Activated CD4-positive, alpha-beta T cell treated with anti-CD3 and anti-CD28 coated beads, Interleukin-2, amount 50 U/mL, for 1 hour (primary cell): ENCODE results near the gene CEP44.
"Not testable (repeated sequence)": the region's sequence is repeated elsewhere in the genome, so short reads cannot be mapped to it uniquely, and the experiment has no call there.

Source experiments
- DNase-seq: peaks from one replicate; pipeline ENCODE4 v3.0.0-alpha.2; 2020

CEP44 gene

GRCh38 chr4:174279433-174280155 is 4.1 kb upstream of the CEP44 start:
- no peak for DNase-seq

- no peak for DNase-seq
These were observed 2.5 kb upstream of the CEP44 start for GRCh38 chr4:174281182-174281737.

GRCh38 chr4:174281901-174282300 is 1.8 kb upstream of the CEP44 start:
- no peak for DNase-seq

- DNase-seq: peak; percentile 64
These were observed 740 bp upstream of the CEP44 start for GRCh38 chr4:174282836-174283506.

DNA sequence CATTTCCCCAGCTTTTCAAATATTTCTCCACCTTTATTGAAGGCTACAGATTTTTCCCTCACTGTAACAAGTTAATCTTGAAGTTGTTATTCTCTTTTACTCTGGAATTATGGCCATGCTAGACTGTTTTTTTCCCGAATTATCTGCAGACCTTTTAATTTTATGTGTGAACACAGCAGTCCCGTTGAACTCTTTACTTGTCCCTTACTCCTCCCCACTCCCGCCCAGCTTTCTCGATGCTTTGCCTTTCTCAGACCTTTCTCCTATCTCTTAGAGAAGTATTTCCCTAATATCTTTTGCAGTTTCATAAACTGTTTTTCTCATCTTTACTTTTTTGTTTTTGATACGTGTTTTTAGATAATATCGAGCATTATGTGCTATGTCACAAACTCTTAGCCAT is 776 bp downstream of the CEP44 start:
- DNase-seq: no peak

- no peak for DNase-seq
These were observed 3.2 kb downstream of the CEP44 start for GRCh38 chr4:174286870-174287269.

GRCh38 chr4:174292473-174292872 is 8.8 kb downstream of the CEP44 start:
- DNase-seq: no peak

GRCh38 chr4:174294641-174295040 is 10.9 kb downstream of the CEP44 start:
- DNase-seq: not testable (repeated sequence)

DNA sequence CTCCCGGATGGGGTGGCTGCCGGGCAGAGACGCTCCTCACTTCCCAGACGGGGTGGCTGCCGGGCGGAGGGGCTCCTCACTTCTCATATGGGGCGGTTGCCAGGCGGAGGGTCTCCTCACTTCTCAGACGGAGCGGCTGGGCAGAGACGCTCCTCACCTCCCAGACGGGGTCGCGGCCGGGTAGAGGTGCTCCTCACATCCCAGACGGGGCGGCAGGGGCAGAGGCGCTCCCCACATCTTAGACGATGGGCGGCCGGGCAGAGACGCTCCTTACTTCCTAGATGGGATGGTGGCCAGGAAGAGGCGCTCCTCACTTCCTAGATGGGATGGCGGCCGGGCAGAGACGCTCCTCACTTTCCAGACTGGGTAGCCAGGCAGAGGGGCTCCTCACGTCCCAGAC is 11.4 kb downstream of the CEP44 start:
- not testable (repeated sequence) for DNase-seq

DNA sequence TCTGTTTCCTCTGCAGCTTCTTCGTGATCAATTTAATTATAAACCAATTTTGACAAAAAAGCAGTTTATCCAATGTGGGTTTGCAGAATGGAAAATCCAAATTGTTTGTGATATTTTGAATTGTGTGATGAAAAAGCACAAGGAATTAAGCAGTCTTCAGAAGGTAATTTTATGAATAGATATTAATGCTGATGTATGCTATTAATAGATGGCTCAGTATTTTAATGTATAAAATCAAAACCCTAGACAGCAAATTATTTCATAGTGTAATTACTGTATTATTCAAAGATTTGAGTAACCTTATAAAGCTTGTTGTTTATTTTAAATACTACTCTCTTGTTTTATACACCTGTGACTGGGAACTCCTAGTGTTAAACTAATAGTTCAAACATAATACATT is 20.0 kb downstream of the CEP44 start:
- DNase-seq: no peak

GRCh38 chr4:174304664-174305063 is 21.0 kb downstream of the CEP44 start:
- DNase-seq: no peak

DNA sequence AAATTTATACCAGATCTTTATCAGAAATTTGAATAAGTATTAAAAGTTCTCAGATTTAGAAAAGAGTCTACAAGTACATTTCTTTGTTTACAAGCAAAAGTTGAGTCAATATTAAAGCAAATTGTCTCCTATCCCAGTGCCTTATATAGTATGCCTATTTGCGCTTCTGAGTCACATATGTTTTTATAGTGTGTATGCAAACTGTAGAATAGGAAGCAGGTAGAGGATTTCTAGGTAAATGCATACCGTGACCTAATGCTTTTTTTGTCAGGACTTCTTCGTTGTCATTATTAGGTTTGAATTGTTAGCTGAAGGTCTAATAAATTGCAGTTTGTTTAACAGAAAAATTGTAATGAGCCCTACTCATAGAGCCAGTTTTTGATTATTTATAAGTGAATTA is 22.2 kb downstream of the CEP44 start:
- DNase-seq: no peak

- no peak for DNase-seq
These were observed 24.0 kb downstream of the CEP44 start for GRCh38 chr4:174307694-174308093.

- DNase-seq: no peak
These were observed 29.3 kb downstream of the CEP44 start for GRCh38 chr4:174312993-174313392.

GRCh38 chr4:174314274-174314673 is 30.6 kb downstream of the CEP44 start:
- DNase-seq: no peak

DNA sequence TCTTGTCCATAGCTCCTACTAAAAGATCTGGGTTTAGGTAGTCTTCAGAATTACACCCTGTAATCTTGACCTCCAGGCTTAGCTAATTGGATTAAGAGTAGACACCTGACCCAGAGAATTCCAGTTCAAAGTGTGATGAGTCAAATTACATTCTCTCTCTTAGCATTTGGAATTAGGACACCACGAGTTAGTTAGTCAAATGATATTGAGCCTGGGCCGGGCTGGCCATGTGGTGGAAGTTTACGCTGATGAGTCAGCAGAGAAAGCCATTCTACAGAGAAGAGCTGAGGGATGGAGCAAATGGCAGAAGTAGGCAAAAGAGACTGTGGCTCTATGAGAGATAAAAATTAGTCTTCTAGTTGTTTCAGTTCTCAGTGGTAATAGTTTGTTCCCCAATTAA is 31.1 kb downstream of the CEP44 start:
- DNase-seq: no peak

GRCh38 chr4:174316546-174316945 is 32.8 kb downstream of the CEP44 start:
- DNase-seq: no peak

GRCh38 chr4:174316954-174317353 is 33.2 kb downstream of the CEP44 start:
- no peak for DNase-seq

DNA sequence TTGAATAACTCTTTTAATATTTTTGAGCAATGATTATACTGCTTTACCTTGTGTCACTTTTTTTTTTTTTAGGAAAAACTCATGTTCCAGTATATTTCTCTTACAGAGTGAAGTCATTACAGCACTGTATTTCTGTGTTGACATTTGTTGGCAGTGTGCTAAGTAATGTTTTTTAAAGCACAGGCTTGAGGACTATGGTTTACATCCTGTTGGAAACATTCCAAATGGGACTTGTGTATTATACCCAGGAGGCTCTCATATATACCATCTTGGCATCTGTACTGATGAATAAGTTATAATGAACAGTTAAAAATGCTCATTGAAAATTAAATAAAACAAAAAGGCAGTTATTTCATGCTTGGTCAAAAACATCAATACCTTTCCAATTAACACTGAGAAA is 33.8 kb downstream of the CEP44 start:
- DNase-seq: no peak

DNA sequence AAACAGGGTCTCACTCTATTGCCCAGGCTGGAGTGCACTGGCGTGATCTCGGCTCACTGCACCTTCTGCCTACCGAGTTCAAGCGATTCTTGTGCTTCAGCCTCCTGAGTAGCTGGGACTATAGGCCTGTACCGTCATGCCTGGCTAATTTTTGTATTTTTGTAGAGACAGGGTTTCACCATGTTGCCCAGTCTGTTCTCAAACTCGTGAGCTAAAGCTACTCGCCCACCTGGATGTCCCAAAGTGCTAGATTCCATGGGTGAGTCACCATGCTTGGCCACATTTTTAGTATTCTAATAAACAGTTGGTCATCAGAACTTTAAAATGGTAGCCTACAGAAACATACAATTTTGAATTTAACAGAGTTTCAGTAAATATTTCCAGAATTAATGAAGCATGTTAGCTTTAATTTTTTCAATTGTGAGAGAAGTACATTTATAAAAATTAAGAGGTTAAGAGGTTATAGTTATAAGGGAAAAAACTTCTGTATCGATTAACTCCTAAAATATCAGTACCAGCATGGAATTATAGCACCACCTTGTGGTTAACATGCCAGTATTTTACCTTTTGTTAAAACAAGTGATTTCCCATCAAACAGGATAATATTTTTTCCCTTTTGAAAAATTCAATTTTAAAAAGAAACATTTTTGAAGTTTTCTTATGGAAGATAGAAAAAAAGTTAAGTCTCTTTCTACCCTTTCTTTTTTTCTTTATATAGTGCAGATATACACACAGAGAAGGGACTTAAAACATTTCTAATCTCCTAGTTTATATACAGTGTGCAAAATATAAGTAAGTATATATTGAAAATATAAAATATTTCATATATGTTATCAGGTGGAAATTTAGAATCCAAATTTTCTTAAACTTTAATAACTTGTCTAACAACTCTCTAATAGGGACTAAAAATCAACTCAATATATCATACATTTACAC is 35.4 kb downstream of the CEP44 start:
- DNase-seq: no peak

DNA sequence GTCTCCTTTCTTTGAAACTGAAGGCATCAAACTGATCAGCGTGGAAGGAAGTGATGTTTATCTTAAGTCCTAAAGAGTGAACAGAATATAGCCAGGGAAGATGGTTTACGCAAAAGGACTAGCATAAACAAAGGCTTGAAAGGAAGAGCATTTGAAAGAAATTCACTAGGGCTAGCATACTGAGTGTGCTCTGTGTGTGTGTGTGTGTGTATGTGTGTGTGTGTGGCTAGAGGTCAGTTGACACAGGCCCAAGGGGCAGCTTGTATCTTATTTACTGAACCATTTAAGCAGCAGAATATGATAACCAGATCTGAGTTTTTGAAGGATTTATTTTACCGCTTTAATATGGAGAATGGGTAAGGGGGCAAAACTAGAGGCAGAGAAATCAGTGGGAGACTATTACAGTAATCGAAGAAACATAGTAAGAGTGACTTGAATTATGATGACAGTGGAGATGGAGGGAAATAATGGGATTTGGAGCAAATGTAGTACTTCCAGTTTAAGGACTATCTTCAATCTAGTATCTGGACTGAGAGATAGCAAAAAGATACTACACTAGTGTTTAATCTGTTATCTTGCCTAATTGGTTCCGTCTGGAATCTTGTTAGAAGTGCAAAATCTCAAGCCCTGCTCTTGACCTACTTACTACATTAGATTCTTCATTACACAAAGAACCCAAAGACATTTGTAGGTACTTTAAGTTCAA is 36.9 kb downstream of the CEP44 start:
- no peak for DNase-seq

GRCh38 chr4:174324236-174324635 is 40.5 kb downstream of the CEP44 start:
- DNase-seq: no peak

DNA sequence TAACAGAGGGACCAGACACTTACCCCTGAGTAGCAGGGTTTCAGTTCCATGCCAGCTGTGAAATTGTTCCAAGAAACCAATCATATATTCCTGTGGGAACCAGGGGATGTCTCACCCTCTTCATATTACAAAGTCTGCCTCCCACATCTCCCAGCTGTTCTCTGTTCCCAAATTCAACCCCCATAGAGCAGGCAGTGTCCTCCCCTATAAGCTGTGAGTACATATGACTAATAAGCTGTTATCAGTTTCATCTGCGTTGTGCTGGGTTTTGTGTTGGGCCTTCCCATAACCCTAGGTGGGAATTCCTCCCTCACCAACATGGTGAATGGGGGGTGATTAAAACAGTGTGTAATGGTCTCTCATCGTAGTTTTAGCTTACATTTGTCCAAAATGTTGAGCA is 41.0 kb downstream of the CEP44 start:
- no peak for DNase-seq
